ENCODE results near the gene FYCO1. TPM values are rescaled to one million over a fixed set of nuclear protein-coding genes. Genes with fewer than 3 reads are reported as not detected.

Gene FYCO1
- total and polyA plus RNA-seq, 2 experiments from 2014 or later: 8.1 to 27.5 TPM

DNA sequence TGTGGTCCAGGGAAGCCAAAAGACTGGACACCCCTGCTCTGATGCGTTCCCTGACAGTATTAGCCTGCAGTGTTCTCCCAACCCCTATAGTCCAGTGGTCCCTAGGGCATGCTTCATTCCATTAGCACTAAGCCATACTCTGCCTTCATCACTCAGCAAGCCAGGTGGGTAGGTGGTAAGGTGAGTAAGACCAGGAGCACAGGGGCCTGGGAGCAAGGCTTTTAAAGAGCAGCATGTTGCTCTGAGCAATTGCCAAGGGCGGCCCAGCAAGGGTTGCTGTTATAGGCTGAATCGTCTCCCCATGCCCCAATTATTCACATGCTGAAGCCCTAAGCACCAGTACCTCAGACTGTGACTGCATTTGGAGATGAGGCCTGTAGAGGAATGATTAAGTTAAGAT is 41.3 kb downstream of the FYCO1 start:
- H3K27me3 ChIP-seq: no peaks in the 10 kb centered on the region
- H3K4me3 ChIP-seq: no peak overlapping the region
- peaks cover 3% of the 10 kb centered on the region for H3K4me1 ChIP-seq (ENCODE audit: low read depth)
- H3K27ac ChIP-seq: no peak overlapping the region
- peaks cover 64% of the 10 kb centered on the region for H3K36me3 ChIP-seq
- H3K9me3 ChIP-seq (ENCODE audit: low read depth): no peaks in the 10 kb centered on the region
- TF ChIP-seq CTCF (IDR thresholded peaks at IDR 0.05; ENCODE audit: low read depth, low read length): no peak
- no peak for DNase-seq (ENCODE audit: low read depth in 1 of 2, low spot score in 1 of 2)

- Histone ChIP-seq H3K27ac (no peak overlapping the region), H3K27me3 (no peaks in the 10 kb centered on the region), H3K9me3 (ENCODE audit: low read depth) (no peaks in the 10 kb centered on the region), H3K4me1 (ENCODE audit: low read depth) (peaks cover 3% of the 10 kb centered on the region), H3K4me3 (no peak overlapping the region), H3K36me3 (peaks cover 60% of the 10 kb centered on the region)
- TF ChIP-seq CTCF (IDR thresholded peaks at IDR 0.05; ENCODE audit: low read depth, low read length): no peak
- no peak for DNase-seq (ENCODE audit: low read depth in 1 of 2, low spot score in 1 of 2)
Observed at GRCh38 chr3:45953536-45953935, 42.1 kb downstream of the FYCO1 start.

- Histone ChIP-seq H3K9me3 (ENCODE audit: low read depth) (no peaks in the 10 kb centered on the region), H3K4me1 (ENCODE audit: low read depth) (peaks cover 3% of the 10 kb centered on the region), H3K27me3 (no peaks in the 10 kb centered on the region), H3K36me3 (peaks cover 50% of the 10 kb centered on the region), H3K4me3 (no peak overlapping the region), H3K27ac (no peak overlapping the region)
- peak in 1 of 2 donors; percentile 54 for DNase-seq (ENCODE audit: low read depth in 1 of 2, low spot score in 1 of 2)
- TF ChIP-seq CTCF (IDR thresholded peaks at IDR 0.05; ENCODE audit: low read depth, low read length): no peak
Observed at GRCh38 chr3:45952456-45952855, 43.2 kb downstream of the FYCO1 start.

- no peaks in the 10 kb centered on the region for H3K27me3 ChIP-seq
- TF ChIP-seq CTCF (IDR thresholded peaks at IDR 0.05; ENCODE audit: low read depth, low read length): no peak
- no peaks in the 10 kb centered on the region for H3K9me3 ChIP-seq (ENCODE audit: low read depth)
- H3K4me3 ChIP-seq: no peak overlapping the region
- H3K36me3 ChIP-seq: peaks cover 47% of the 10 kb centered on the region
- no peak overlapping the region for H3K27ac ChIP-seq
- H3K4me1 ChIP-seq (ENCODE audit: low read depth): peaks cover 3% of the 10 kb centered on the region
- DNase-seq (ENCODE audit: low read depth in 1 of 2, low spot score in 1 of 2): no peak
Observed at GRCh38 chr3:45951946-45952345, 43.7 kb downstream of the FYCO1 start.

- Histone ChIP-seq H3K27me3 (no peaks in the 10 kb centered on the region), H3K27ac (no peak overlapping the region), H3K4me1 (ENCODE audit: low read depth) (peaks cover 3% of the 10 kb centered on the region), H3K36me3 (peaks cover 43% of the 10 kb centered on the region), H3K4me3 (no peak overlapping the region), H3K9me3 (ENCODE audit: low read depth) (no peaks in the 10 kb centered on the region)
- no peak for DNase-seq (ENCODE audit: low read depth in 1 of 2, low spot score in 1 of 2)
- no peak for TF ChIP-seq CTCF (IDR thresholded peaks at IDR 0.05; ENCODE audit: low read depth, low read length)
Observed at GRCh38 chr3:45950686-45951600, 44.7 kb downstream of the FYCO1 start.

Measured in cardiac muscle cell (in vitro differentiated cells and primary cell).